ENCODE results near the gene COL23A1. TPM values are rescaled to one million over a fixed set of nuclear protein-coding genes. Genes with fewer than 3 reads are reported as not detected.
A peak's percentile ranks its signal among the peaks of the same experiment; 100 is the strongest.

The COL23A1 gene
- total RNA-seq, 1 donor from 2014 or later: 0.12 TPM

GRCh38 chr5:178314061-178314660 is 276.0 kb downstream of the COL23A1 start:
- no peak overlapping the region for H3K4me3 Mint-ChIP-seq (ENCODE audit: unreplicated experiment)
- peaks cover 4% of the 10 kb centered on the region for H3K9me3 Mint-ChIP-seq (ENCODE audit: low read depth)
- DNase-seq (ENCODE audit: low spot score): peak; percentile 50
- no peaks in the 10 kb centered on the region for H3K36me3 Mint-ChIP-seq (ENCODE audit: low read depth)
- H3K27ac Mint-ChIP-seq (ENCODE audit: unreplicated experiment): no peak overlapping the region
- no peaks in the 10 kb centered on the region for H3K4me1 Mint-ChIP-seq (ENCODE audit: low read depth)
- TF ChIP-seq CTCF (IDR thresholded peaks at IDR 0.05): no peak
- H3K27me3 Mint-ChIP-seq (ENCODE audit: low read depth): peaks cover 5% of the 10 kb centered on the region

- Mint-ChIP-seq H3K27ac (ENCODE audit: unreplicated experiment) (no peak overlapping the region), H3K4me1 (ENCODE audit: low read depth) (no peaks in the 10 kb centered on the region), H3K4me3 (ENCODE audit: unreplicated experiment) (no peak overlapping the region)
Measured at GRCh38 chr5:178313316-178313715, 276.9 kb downstream of the COL23A1 start.

GRCh38 chr5:178312880-178313282 is 277.3 kb downstream of the COL23A1 start:
- Mint-ChIP-seq H3K4me1 (ENCODE audit: low read depth) (no peaks in the 10 kb centered on the region), H3K27ac (ENCODE audit: unreplicated experiment) (no peak overlapping the region), H3K4me3 (ENCODE audit: unreplicated experiment) (no peak overlapping the region), H3K36me3 (ENCODE audit: low read depth) (no peaks in the 10 kb centered on the region), H3K27me3 (ENCODE audit: low read depth) (peaks cover 5% of the 10 kb centered on the region), H3K9me3 (ENCODE audit: low read depth) (peaks cover 4% of the 10 kb centered on the region)
- no peak for TF ChIP-seq CTCF (IDR thresholded peaks at IDR 0.05)
- DNase-seq (ENCODE audit: low spot score): peak; percentile 41

More at GRCh38 chr5:178313316-178313715, 276.9 kb downstream of the COL23A1 start:
- peak; percentile 66 for DNase-seq (ENCODE audit: low spot score)
- TF ChIP-seq CTCF (IDR thresholded peaks at IDR 0.05): no peak
- Mint-ChIP-seq H3K36me3 (ENCODE audit: low read depth) (no peaks in the 10 kb centered on the region), H3K9me3 (ENCODE audit: low read depth) (peaks cover 4% of the 10 kb centered on the region), H3K27me3 (ENCODE audit: low read depth) (peaks cover 5% of the 10 kb centered on the region)

- H3K4me3 Mint-ChIP-seq (ENCODE audit: unreplicated experiment): no peak overlapping the region
- peak; percentile 79 for DNase-seq (ENCODE audit: low spot score)
- H3K36me3 Mint-ChIP-seq (ENCODE audit: low read depth): no peaks in the 10 kb centered on the region
- no peak for TF ChIP-seq CTCF (IDR thresholded peaks at IDR 0.05)
- H3K27ac Mint-ChIP-seq (ENCODE audit: unreplicated experiment): no peak overlapping the region
- H3K27me3 Mint-ChIP-seq (ENCODE audit: low read depth): peaks cover 7% of the 10 kb centered on the region
- no peaks in the 10 kb centered on the region for H3K4me1 Mint-ChIP-seq (ENCODE audit: low read depth)
- no peaks in the 10 kb centered on the region for H3K9me3 Mint-ChIP-seq (ENCODE audit: low read depth)
Measured at GRCh38 chr5:178310130-178310865, 279.9 kb downstream of the COL23A1 start.

- no peak overlapping the region for H3K4me3 Mint-ChIP-seq (ENCODE audit: unreplicated experiment)
Measured at GRCh38 chr5:178309271-178310013, 280.8 kb downstream of the COL23A1 start.

More at GRCh38 chr5:178309271-178310013, 280.8 kb downstream of the COL23A1 start:
- peak; percentile 73 for DNase-seq (ENCODE audit: low spot score)
- no peaks in the 10 kb centered on the region for H3K4me1 Mint-ChIP-seq (ENCODE audit: low read depth)
- no peaks in the 10 kb centered on the region for H3K36me3 Mint-ChIP-seq (ENCODE audit: low read depth)
- H3K27ac Mint-ChIP-seq (ENCODE audit: unreplicated experiment): no peak overlapping the region
- peaks cover 7% of the 10 kb centered on the region for H3K27me3 Mint-ChIP-seq (ENCODE audit: low read depth)
- no peak for TF ChIP-seq CTCF (IDR thresholded peaks at IDR 0.05)
- no peaks in the 10 kb centered on the region for H3K9me3 Mint-ChIP-seq (ENCODE audit: low read depth)

Measured in chondrocyte (in vitro differentiated cells).